GM19438 (cell line): ENCODE data around the gene ERN1.
"Not testable (repeated sequence)": the region's sequence is repeated elsewhere in the genome, so short reads cannot be mapped to it uniquely, and the experiment has no call there.

ENCODE experiments used
- ATAC-seq: cut with Tn5 transposase; IDR thresholded peaks from one replicate; pipeline ENCODE4 v1.9.1; 2021; ENCODE audit warnings: low read depth; ENCODE audit not compliant: unreplicated experiment

The ERN1 gene

DNA sequence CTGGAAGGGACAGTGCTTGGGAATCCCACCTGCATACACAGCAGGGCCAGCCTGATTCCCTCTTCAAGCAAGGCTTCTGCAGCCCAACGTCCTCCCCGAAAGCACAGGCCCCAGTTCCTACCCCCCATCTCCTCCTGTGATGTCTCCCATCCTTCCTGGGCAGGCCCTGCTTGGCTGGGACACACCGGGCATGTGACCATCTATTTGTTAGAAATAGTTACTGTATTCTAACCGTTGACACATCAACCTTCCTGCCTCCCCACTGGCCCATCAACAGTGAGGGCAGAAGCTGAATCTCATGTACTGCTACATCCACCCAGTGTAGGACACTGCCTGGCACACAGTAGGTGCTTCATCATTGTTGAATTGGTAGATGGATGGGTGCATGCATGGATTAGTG lies 121.1 kb downstream of the ERN1 start:
- ATAC-seq, result no peak

- no peak for ATAC-seq
These were observed 121.6 kb downstream of the ERN1 start for GRCh38 chr17:64008346-64008745.

DNA sequence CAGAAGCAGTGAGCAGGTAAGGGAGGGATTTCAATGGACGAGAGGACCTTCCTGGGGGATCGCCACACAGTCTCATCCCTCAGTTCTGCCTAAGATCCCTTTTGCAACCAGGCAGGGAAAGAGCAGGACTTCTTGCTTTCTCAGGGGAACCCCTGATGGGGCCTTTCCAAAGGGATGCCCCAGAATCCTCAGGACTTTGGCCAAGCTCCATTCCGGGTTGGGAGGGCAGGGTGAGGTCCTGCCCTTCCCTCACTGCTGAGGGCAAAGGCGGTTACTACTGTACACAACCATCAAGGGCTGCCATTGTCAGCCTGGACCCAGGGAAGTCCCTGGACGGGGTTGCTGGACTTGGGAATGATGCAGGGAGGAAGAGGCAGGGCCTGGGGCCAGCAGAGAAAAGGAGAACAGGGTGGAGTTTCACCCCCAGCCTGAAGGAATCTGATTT lies 122.1 kb downstream of the ERN1 start:
- ATAC-seq, result no peak

DNA sequence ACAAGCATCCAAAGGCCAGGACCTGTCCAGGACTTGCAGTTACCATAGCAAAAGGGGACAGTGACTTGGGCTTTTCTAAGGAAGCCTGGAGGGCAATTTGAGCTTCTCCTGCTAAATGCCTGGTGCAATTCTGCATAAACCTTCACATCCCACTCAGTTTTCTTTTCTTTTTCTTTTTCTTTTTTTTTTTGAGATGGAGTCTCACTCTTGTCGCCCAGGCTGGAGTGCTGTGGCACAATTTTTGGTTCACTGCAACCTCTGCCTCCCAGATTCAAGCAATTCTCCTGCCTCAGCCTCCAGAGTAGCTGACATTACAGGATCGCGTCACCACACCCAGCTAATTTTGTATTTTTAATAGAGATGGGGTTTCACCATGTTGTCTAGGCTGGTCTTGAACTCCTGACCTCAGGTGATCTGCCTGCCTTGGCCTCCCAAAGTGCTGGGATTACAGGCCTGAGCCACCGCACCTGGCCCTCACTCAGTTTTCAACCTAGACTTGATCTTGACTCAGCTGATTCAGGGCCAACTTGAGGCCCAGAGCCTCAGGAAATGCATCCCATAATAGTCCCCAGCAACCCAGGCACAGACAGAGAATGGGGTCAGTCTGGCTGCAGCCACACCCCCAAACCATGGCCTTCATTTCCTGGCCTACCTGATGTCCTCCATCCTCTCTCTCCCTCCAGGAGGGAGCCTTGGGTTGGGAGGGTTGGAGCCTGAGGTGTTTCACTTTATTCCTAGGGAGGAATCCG lies 122.7 kb downstream of the ERN1 start:
- not testable (repeated sequence) for ATAC-seq

DNA sequence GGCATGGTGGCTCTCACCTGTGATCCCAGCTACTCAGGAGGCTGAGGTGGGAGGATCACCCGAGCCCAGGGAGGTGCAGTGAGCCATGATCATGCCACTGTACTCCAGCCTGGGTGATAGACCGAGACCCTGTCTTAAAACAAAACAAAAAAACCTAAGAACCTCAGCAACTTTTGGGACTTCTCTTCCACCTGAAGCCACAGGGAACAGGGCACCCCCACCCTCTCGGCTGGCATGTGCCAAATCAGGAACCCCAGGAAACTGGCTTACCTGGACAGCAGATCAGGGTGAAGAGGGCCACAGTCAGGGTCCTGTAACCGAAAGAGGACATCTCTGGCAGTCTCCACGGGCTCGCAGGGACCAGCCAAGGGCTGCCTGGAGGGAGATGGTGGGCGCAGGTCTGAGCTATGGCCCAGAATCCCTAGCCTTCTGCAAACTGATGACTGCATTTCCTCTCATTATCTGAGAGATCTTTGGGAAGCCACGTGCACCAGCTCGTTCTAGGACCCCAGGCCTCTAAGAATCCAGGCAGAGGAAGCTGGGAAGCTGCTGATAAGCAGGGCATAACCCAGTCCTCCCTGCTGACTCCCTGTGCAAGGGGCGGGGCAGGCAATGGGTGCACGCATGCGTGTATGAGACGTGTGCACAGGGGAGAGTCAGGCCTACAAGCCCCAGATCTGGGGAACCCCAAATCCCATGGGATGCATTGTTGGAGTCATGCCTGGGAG lies 123.4 kb downstream of the ERN1 start:
- no peak for ATAC-seq

DNA sequence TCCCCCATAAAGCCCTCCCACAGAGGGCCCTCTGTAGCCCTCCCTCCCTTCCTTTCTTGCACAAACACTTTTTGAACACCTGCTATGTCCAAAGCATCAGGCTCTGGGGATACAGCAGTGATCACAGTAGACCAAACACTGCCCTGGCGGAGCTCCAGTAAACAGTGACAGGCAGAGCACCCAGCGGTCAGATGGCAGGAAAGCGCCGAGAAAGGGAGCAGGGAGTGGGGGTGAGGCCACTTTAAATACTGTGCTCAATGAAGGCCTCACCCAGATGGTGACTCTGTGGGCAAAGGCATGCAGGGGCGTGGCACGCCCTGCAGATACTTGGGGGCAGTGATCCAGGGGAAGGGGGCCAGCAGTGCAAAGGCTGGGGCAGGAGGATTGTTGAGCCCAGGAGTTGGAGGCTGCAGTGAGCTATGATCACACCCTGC lies 124.2 kb downstream of the ERN1 start:
- ATAC-seq, result no peak

DNA sequence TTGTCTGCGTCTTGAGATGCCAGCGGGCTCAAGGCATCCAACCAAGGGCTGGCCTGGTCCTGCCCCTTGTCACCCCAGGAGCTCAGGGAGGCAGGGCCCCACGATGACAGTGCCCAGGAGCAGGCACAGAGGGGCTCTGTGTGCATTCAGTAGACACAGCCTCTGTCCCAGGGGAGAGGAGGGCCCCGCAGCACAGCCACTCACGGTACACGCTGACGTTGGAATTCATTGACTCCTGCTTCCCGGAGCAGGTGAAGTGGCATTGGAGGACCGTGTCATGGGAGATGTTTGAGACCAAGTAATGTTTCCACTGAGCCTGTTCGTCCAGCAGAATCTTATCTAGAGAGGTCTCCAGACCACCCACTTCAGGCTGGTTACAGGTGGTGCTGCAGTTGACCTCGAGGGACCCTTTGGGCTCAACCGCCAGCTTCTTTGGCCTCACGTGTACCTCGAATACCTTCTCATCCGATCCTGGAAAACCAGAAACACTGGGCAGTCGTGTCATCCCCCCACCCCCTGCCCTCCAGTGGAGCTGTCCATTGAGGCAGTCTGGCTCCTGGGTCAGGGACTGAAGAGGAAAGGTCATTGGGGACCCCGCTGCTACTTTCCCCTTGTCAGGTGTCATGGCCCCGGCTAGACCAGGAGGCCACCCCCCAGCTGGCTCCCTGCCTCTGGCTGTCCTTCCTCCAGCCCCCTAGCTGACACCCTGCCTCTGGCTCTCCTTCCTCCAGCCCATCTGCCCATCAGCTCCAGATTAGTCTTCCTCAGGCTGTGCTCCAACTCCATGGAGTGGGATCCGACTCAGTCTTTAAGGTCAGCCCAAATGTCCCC lies 124.8 kb downstream of the ERN1 start:
- ATAC-seq, result no peak

- ATAC-seq, result no peak
These were observed 125.7 kb downstream of the ERN1 start for GRCh38 chr17:64004218-64004770.

- ATAC-seq, result no peak
These were observed 126.3 kb downstream of the ERN1 start for GRCh38 chr17:64003526-64004121.

- no peak for ATAC-seq
These were observed 127.1 kb downstream of the ERN1 start for GRCh38 chr17:64002658-64003525.

DNA sequence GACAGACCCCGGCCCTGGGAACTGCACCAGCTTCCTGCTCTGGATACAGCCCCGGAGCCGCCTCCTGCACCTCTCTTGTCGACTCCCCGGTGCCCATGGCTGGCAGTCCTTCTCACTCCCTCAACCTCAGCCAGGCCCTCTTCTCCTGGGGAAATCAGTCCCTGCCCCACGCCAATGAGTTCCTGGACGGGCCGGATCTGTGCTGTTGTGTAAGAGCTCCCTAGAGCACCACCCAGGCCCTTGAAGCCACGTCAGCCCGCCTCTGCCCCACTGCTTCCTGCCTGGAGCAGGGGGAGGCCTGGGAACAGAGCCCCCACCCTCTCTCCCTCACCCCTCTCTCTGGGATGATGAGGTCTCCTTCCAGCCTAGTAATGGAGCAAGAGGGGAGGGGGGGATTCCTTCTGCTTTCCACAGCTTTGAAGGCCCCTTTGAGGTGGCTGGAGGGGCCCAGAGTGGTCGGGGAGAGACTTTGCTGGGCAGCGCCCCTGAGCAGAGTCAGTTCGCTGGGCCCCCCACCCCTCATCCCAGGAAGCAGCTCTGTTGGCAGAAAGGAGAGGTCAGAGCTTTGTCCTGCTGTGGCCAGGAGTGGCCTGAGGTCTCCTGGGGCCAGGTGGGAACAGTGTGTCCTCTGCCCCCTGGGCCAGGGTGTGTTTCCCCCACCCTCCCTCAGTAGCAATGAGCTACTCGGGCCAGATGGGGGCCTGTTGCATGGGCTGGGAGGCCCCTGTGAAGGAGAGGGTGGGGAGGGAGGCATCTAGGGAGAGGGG lies 128.0 kb downstream of the ERN1 start:
- no peak for ATAC-seq

GRCh38 chr17:64001091-64001579 lies 128.8 kb downstream of the ERN1 start:
- ATAC-seq, result no peak

DNA sequence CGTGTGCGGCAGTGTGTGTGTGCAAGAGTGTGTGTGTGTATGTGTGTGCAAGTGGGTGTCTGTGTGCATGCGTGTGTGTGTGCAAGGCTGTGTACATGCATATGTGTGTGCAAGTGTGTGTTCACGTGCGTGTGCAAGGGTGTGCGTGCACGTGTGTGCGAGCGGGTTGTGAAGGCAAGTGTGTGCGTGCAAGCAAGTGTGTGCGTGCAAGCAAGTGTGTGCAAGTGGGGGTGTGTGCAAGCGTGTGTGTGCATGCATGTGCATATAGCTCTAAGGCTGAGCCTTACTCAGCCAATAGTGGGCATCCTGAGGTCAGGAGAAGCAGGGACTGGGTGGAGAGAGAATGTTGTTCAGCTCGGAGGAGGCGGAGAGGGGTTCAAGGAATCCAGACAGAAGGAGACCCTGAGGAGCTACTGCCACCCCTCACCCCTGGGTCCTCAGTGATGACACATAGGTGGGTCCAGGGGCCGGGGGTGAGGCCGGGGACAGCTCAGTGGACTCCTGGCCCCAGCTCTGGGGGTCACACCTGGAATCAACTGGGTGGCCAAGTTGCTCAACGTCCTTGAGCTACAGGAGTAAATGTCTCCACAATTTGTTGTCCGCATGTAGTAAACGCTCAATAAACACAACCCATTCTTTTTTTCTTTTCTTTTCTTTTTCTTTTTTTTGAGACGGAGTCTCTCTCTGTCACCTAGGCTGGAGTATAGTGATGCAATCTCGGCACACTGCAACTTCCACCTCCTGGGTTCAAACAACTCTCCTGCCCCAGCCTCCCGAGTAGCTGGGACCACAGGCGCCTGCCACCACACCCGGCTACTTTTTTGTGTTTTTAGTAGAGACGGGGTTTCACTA lies 130.0 kb downstream of the ERN1 start:
- ATAC-seq, result no peak

GRCh38 chr17:63998721-63999679 lies 130.9 kb downstream of the ERN1 start:
- peak; percentile 20 for ATAC-seq

- ATAC-seq, result peak; percentile 66
These were observed 131.8 kb downstream of the ERN1 start, which contains the start of gene PRR29 for GRCh38 chr17:63998050-63998720. PRR29 (plus strand) TSS chr17:63998351; CDS start chr17:63998365, 14 bp downstream.
